ENCODE measurements around the gene MERTK. TPM values are rescaled to one million over a fixed set of nuclear protein-coding genes. Genes with fewer than 3 reads are reported as not detected.

Gene MERTK
- total and polyA plus RNA-seq, 4 donors: 9.6 to 61.3 (median 24.2) TPM

DNA sequence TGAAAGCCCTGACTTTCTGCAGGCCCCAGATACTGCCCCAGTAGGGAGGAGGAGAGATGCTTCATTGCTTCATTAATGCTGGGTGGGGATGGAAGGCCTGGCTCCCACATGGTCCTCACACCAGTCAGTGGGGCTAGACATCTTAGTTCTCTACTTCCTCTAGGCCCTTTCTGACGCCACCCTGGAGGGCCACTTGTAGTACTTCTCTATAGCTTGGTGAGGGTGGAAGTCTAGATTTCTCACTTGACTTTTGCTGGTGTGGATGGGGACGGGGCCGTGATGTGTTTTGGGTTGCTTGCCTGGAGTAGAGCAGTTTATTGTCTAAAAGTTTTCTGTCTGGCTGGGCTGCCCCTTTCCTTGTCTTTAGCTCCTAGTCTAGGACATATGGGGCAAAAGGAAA is 18.7 kb downstream of the MERTK start:
- H3K27ac ChIP-seq (ENCODE audit: low read depth in 1 of 2, low read length in 2 of 2): no peak overlapping the region
- H3K36me3 ChIP-seq (ENCODE audit: control insufficient read depth in 1 of 2, insufficient read depth in 2 of 2, low read length in 1 of 2): no peaks in the 10 kb centered on the region
- no peak for DNase-seq
- no peak for ATAC-seq (ENCODE audit: low FRiP score)
- 80 to 83% methylated on average over 3 of the region's 3 CpGs for WGBS, 2 donors
- no peaks in the 10 kb centered on the region for H3K27me3 ChIP-seq (ENCODE audit: control insufficient read depth in 1 of 2, insufficient read depth in 2 of 2, low read length in 1 of 2)
- no peaks in the 10 kb centered on the region for H3K9me3 ChIP-seq (ENCODE audit: control insufficient read depth, low read length)
- no peaks in the 10 kb centered on the region for H3K4me1 ChIP-seq (ENCODE audit: control insufficient read depth in 1 of 2, insufficient read depth in 2 of 2, low read length in 2 of 2)
- H3K4me3 ChIP-seq (ENCODE audit: low read length in 2 of 2): no peak overlapping the region
- intact Hi-C loops (cut with DNase I): no loop called here

DNA sequence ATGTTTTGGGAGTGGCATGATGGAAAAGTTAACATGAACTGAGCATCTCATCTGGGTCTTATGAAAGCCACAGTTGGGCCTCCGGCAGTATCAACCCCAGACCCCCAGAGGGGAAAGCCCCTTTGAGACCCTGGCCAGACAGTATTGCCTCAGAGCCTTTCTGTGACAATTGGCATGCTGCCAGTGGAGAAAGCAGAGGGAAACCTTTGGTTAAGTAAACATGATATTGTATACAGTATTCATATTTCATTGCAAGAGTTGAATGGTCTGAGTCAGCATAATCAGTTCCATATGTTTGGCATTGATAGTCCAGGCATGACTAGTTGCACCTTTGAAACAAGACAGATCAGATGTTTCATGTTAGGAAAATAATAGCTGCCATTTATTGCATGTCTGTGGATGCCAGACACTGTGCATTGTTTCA is 20.0 kb downstream of the MERTK start:
- no peak for ATAC-seq (ENCODE audit: low FRiP score)
- no peaks in the 10 kb centered on the region for H3K36me3 ChIP-seq (ENCODE audit: control insufficient read depth in 1 of 2, insufficient read depth in 2 of 2, low read length in 1 of 2)
- 82 to 88% methylated on average over 1 of the region's 1 CpG for WGBS, 2 donors
- H3K27me3 ChIP-seq (ENCODE audit: control insufficient read depth in 1 of 2, insufficient read depth in 2 of 2, low read length in 1 of 2): no peaks in the 10 kb centered on the region
- no peaks in the 10 kb centered on the region for H3K4me1 ChIP-seq (ENCODE audit: control insufficient read depth in 1 of 2, insufficient read depth in 2 of 2, low read length in 2 of 2)
- no peak overlapping the region for H3K27ac ChIP-seq (ENCODE audit: low read depth in 1 of 2, low read length in 2 of 2)
- DNase-seq: no peak
- intact Hi-C loops (cut with DNase I): no loop called here
- H3K9me3 ChIP-seq (ENCODE audit: control insufficient read depth, low read length): no peaks in the 10 kb centered on the region
- no peak overlapping the region for H3K4me3 ChIP-seq (ENCODE audit: low read length in 2 of 2)

- Histone ChIP-seq H3K27ac (ENCODE audit: low read depth in 1 of 2, low read length in 2 of 2) (no peak overlapping the region), H3K9me3 (ENCODE audit: control insufficient read depth, low read length) (no peaks in the 10 kb centered on the region), H3K4me1 (ENCODE audit: control insufficient read depth in 1 of 2, insufficient read depth in 2 of 2, low read length in 2 of 2) (no peaks in the 10 kb centered on the region), H3K27me3 (ENCODE audit: control insufficient read depth in 1 of 2, insufficient read depth in 2 of 2, low read length in 1 of 2) (no peaks in the 10 kb centered on the region), H3K36me3 (ENCODE audit: control insufficient read depth in 1 of 2, insufficient read depth in 2 of 2, low read length in 1 of 2) (no peaks in the 10 kb centered on the region), H3K4me3 (ENCODE audit: low read length in 2 of 2) (no peak overlapping the region)
- ATAC-seq (ENCODE audit: low FRiP score) (no peak), DNase-seq (no peak)
- 62 to 64% methylated on average over 2 of the region's 2 CpGs for WGBS, 2 donors
- intact Hi-C loops (cut with DNase I): no loop called here
These were observed 21.0 kb downstream of the MERTK start for GRCh38 chr2:111919365-111919764.

GRCh38 chr2:111919794-111920608 is 21.6 kb downstream of the MERTK start:
- Histone ChIP-seq H3K9me3 (ENCODE audit: control insufficient read depth, low read length) (no peaks in the 10 kb centered on the region), H3K4me1 (ENCODE audit: control insufficient read depth in 1 of 2, insufficient read depth in 2 of 2, low read length in 2 of 2) (no peaks in the 10 kb centered on the region), H3K4me3 (ENCODE audit: low read length in 2 of 2) (no peak overlapping the region), H3K36me3 (ENCODE audit: control insufficient read depth in 1 of 2, insufficient read depth in 2 of 2, low read length in 1 of 2) (no peaks in the 10 kb centered on the region), H3K27me3 (ENCODE audit: control insufficient read depth in 1 of 2, insufficient read depth in 2 of 2, low read length in 1 of 2) (no peaks in the 10 kb centered on the region), H3K27ac (ENCODE audit: low read depth in 1 of 2, low read length in 2 of 2) (no peak overlapping the region)
- 71 to 83% methylated on average over 8 of the region's 8 CpGs for WGBS, 2 donors
- ATAC-seq (ENCODE audit: low FRiP score): peak; percentile 47
- peak in 1 of 2 donors; percentile 85 for DNase-seq
- intact Hi-C loops (cut with DNase I): no loop called here

GRCh38 chr2:111923276-111923804 is 24.9 kb downstream of the MERTK start:
- Histone ChIP-seq H3K4me3 (ENCODE audit: low read length in 2 of 2) (no peak overlapping the region), H3K9me3 (ENCODE audit: control insufficient read depth, low read length) (no peaks in the 10 kb centered on the region), H3K4me1 (ENCODE audit: control insufficient read depth in 1 of 2, insufficient read depth in 2 of 2, low read length in 2 of 2) (no peaks in the 10 kb centered on the region), H3K27me3 (ENCODE audit: control insufficient read depth in 1 of 2, insufficient read depth in 2 of 2, low read length in 1 of 2) (no peaks in the 10 kb centered on the region), H3K36me3 (ENCODE audit: control insufficient read depth in 1 of 2, insufficient read depth in 2 of 2, low read length in 1 of 2) (no peaks in the 10 kb centered on the region), H3K27ac (ENCODE audit: low read depth in 1 of 2, low read length in 2 of 2) (no peak overlapping the region)
- no peak for ATAC-seq (ENCODE audit: low FRiP score)
- intact Hi-C loops (cut with DNase I): no loop called here
- WGBS, 2 donors: 64 to 75% methylated on average over 4 of the region's 4 CpGs
- DNase-seq: no peak

- DNase-seq (no peak), ATAC-seq (ENCODE audit: low FRiP score) (no peak)
- H3K27me3 ChIP-seq (ENCODE audit: control insufficient read depth in 1 of 2, insufficient read depth in 2 of 2, low read length in 1 of 2): no peaks in the 10 kb centered on the region
- 78 to 83% methylated on average over 3 of the region's 3 CpGs for WGBS, 2 donors
- H3K4me1 ChIP-seq (ENCODE audit: control insufficient read depth in 1 of 2, insufficient read depth in 2 of 2, low read length in 2 of 2): no peaks in the 10 kb centered on the region
- H3K9me3 ChIP-seq (ENCODE audit: control insufficient read depth, low read length): no peaks in the 10 kb centered on the region
- peaks cover 2% of the 10 kb centered on the region in 2 donors for H3K36me3 ChIP-seq (ENCODE audit: control insufficient read depth in 1 of 2, insufficient read depth in 2 of 2, low read length in 1 of 2)
- no peak overlapping the region for H3K27ac ChIP-seq (ENCODE audit: low read depth in 1 of 2, low read length in 2 of 2)
- H3K4me3 ChIP-seq (ENCODE audit: low read length in 2 of 2): no peak overlapping the region
- intact Hi-C loops (cut with DNase I): no loop called here
These were observed 26.3 kb downstream of the MERTK start for GRCh38 chr2:111924617-111925107.

GRCh38 chr2:111927723-111928122 is 29.3 kb downstream of the MERTK start:
- intact Hi-C loops (cut with DNase I): no loop called here

GRCh38 chr2:111930409-111930808 is 32.0 kb downstream of the MERTK start:
- peaks cover 2% of the 10 kb centered on the region in 2 donors for H3K36me3 ChIP-seq (ENCODE audit: control insufficient read depth in 1 of 2, insufficient read depth in 2 of 2, low read length in 1 of 2)
- H3K9me3 ChIP-seq (ENCODE audit: control insufficient read depth, low read length): no peaks in the 10 kb centered on the region
- H3K27me3 ChIP-seq (ENCODE audit: control insufficient read depth in 1 of 2, insufficient read depth in 2 of 2, low read length in 1 of 2): no peaks in the 10 kb centered on the region
- no peak overlapping the region for H3K4me3 ChIP-seq (ENCODE audit: low read length in 2 of 2)
- WGBS, 2 donors: 92 to 94% methylated on average over 6 of the region's 6 CpGs
- H3K4me1 ChIP-seq (ENCODE audit: control insufficient read depth in 1 of 2, insufficient read depth in 2 of 2, low read length in 2 of 2): no peaks in the 10 kb centered on the region
- no peak for ATAC-seq (ENCODE audit: low FRiP score)
- no peak for DNase-seq
- H3K27ac ChIP-seq (ENCODE audit: low read depth in 1 of 2, low read length in 2 of 2): no peak overlapping the region
- intact Hi-C loops (cut with DNase I): no loop called here

More at GRCh38 chr2:111927723-111928122, 29.3 kb downstream of the MERTK start:
- 84% methylated on average over 2 of the region's 2 CpGs for WGBS, 2 donors
- no peak for DNase-seq
- no peaks in the 10 kb centered on the region for H3K4me1 ChIP-seq (ENCODE audit: control insufficient read depth in 1 of 2, insufficient read depth in 2 of 2, low read length in 2 of 2)
- no peaks in the 10 kb centered on the region for H3K9me3 ChIP-seq (ENCODE audit: control insufficient read depth, low read length)
- no peaks in the 10 kb centered on the region for H3K27me3 ChIP-seq (ENCODE audit: control insufficient read depth in 1 of 2, insufficient read depth in 2 of 2, low read length in 1 of 2)
- H3K27ac ChIP-seq (ENCODE audit: low read depth in 1 of 2, low read length in 2 of 2): no peak overlapping the region
- ATAC-seq (ENCODE audit: low FRiP score): no peak
- no peak overlapping the region for H3K4me3 ChIP-seq (ENCODE audit: low read length in 2 of 2)
- peaks cover 2% of the 10 kb centered on the region in 2 donors for H3K36me3 ChIP-seq (ENCODE audit: control insufficient read depth in 1 of 2, insufficient read depth in 2 of 2, low read length in 1 of 2)

GRCh38 chr2:111930875-111931274 is 32.5 kb downstream of the MERTK start:
- H3K36me3 ChIP-seq (ENCODE audit: control insufficient read depth in 1 of 2, insufficient read depth in 2 of 2, low read length in 1 of 2): peaks cover 2% of the 10 kb centered on the region in 2 donors
- H3K27me3 ChIP-seq (ENCODE audit: control insufficient read depth in 1 of 2, insufficient read depth in 2 of 2, low read length in 1 of 2): no peaks in the 10 kb centered on the region
- no peak for DNase-seq
- H3K4me3 ChIP-seq (ENCODE audit: low read length in 2 of 2): no peak overlapping the region
- no peaks in the 10 kb centered on the region for H3K4me1 ChIP-seq (ENCODE audit: control insufficient read depth in 1 of 2, insufficient read depth in 2 of 2, low read length in 2 of 2)
- H3K27ac ChIP-seq (ENCODE audit: low read depth in 1 of 2, low read length in 2 of 2): no peak overlapping the region
- H3K9me3 ChIP-seq (ENCODE audit: control insufficient read depth, low read length): no peaks in the 10 kb centered on the region
- intact Hi-C loops (cut with DNase I): no loop called here
- WGBS, 2 donors: 75 to 90% methylated on average over 2 of the region's 2 CpGs
- ATAC-seq (ENCODE audit: low FRiP score): no peak
